Hepatocyte (in vitro differentiated cells): ENCODE measurements around the gene LAPTM5.

Experiments used
- EZH2 ChIP-seq: fragments of 200-600 bp; sonication (generic); IDR thresholded peaks from 2 replicates; pipeline ENCODE4 v1.6.1; 2016; ENCODE audit warnings: antibody characterized with exemption, mild to moderate bottlenecking, borderline replicate concordance
- EZH2phosphoT487 ChIP-seq: fragments of 200-600 bp; sonication (generic); IDR thresholded peaks from one replicate; pipeline ENCODE4 v1.6.1; 2018; ENCODE audit warnings: antibody characterized with exemption, mild to moderate bottlenecking, low read depth, moderate library complexity; ENCODE audit not compliant: unreplicated experiment, severe bottlenecking
- TF ChIP-seq, protein P1 (sequence below): fragments of 200-600 bp; sonication (generic); IDR thresholded peaks from 2 replicates; pipeline ENCODE4 v1.5.1; 2016; ENCODE audit warnings: antibody characterized with exemption, mild to moderate bottlenecking; ENCODE audit not compliant: poor library complexity

DNA sequence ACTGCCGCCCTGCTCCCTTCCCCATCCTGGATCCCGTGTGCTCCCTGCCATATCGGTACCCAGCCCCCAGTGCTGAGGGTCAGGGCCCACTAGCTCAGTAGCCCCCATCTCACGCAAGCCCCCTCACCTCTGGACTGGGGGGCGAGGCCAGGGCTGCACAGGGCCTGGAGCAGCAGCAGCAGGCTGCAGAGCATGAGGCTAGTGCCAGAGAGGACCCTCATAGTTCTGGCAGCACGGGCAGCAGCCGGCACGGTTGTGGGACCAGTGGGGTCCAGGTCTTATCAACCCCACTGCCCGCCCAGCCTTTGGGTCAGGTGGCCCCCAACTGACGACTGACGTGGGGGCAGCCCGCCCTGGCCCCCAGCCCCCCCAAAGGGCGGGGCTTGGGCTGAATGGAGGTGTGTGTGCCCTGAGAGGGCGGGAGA is 34.2 kb downstream of the LAPTM5 start, which contains the start of gene MATN1:
- TF ChIP-seq, protein P1, sequence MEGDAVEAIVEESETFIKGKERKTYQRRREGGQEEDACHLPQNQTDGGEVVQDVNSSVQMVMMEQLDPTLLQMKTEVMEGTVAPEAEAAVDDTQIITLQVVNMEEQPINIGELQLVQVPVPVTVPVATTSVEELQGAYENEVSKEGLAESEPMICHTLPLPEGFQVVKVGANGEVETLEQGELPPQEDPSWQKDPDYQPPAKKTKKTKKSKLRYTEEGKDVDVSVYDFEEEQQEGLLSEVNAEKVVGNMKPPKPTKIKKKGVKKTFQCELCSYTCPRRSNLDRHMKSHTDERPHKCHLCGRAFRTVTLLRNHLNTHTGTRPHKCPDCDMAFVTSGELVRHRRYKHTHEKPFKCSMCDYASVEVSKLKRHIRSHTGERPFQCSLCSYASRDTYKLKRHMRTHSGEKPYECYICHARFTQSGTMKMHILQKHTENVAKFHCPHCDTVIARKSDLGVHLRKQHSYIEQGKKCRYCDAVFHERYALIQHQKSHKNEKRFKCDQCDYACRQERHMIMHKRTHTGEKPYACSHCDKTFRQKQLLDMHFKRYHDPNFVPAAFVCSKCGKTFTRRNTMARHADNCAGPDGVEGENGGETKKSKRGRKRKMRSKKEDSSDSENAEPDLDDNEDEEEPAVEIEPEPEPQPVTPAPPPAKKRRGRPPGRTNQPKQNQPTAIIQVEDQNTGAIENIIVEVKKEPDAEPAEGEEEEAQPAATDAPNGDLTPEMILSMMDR, result no peak
- TF ChIP-seq EZH2 (no peak), EZH2phosphoT487 (no peak)
